H9 (cell line): ENCODE results near the gene NELFCD. TPM values are rescaled to one million over a fixed set of nuclear protein-coding genes. Genes with fewer than 3 reads are reported as not detected.

ENCODE experiments used
- DNase-seq: peaks from one replicate; pipeline ENCODE4 v3.0.0-alpha.2; 2017
- H2AFZ ChIP-seq: one replicate; pipeline ENCODE4 v1.6.1; 2013; ENCODE audit warnings: mild to moderate bottlenecking, low read length, control low read depth, moderate library complexity
- H2AK5ac ChIP-seq: 2 replicates; pipeline ENCODE4 v1.6.1; 2013; ENCODE audit warnings: low read length, control low read depth, mixed read lengths; ENCODE audit not compliant: insufficient read length
- H2BK120ac ChIP-seq: one replicate; pipeline ENCODE4 v1.6.1; 2013; ENCODE audit warnings: low read depth, mild to moderate bottlenecking, low read length, control low read depth, inconsistent platforms; ENCODE audit not compliant: poor library complexity, severe bottlenecking
- H2BK12ac ChIP-seq: 2 replicates; pipeline ENCODE4 v1.6.1; 2013; ENCODE audit warnings: low read length, control low read depth, mixed read lengths, low read depth; ENCODE audit not compliant: insufficient read length
- H2BK15ac ChIP-seq: 2 replicates; pipeline ENCODE4 v1.6.1; 2013; ENCODE audit warnings: low read depth, low read length, control low read depth
- H2BK20ac ChIP-seq: one replicate; pipeline ENCODE4 v1.6.1; 2013; ENCODE audit warnings: low read depth, mild to moderate bottlenecking, low read length, control low read depth, inconsistent platforms; ENCODE audit not compliant: poor library complexity, severe bottlenecking
- H2BK5ac ChIP-seq: 2 replicates; pipeline ENCODE4 v1.6.1; 2013; ENCODE audit warnings: low read length, control low read depth, mixed read lengths; ENCODE audit not compliant: insufficient read length
- H3K14ac ChIP-seq: 2 replicates; pipeline ENCODE4 v1.6.1; 2013; ENCODE audit warnings: low read length, control low read depth; ENCODE audit not compliant: insufficient read depth
- H3K18ac ChIP-seq: 2 replicates; pipeline ENCODE4 v1.6.1; 2013; ENCODE audit warnings: low read depth, mild to moderate bottlenecking, mixed read lengths, low read length, control low read depth; ENCODE audit not compliant: insufficient read length
- H3K23ac ChIP-seq: 2 replicates; pipeline ENCODE4 v1.6.1; 2013; ENCODE audit warnings: low read length, control low read depth, mixed read lengths, low read depth; ENCODE audit not compliant: insufficient read length
- H3K23me2 ChIP-seq: 2 replicates; pipeline ENCODE4 v1.6.1; 2013; ENCODE audit warnings: low read depth, mild to moderate bottlenecking, mixed read lengths, low read length, control low read depth; ENCODE audit not compliant: insufficient read length, poor library complexity, severe bottlenecking
- H3K27ac ChIP-seq: 2 replicates; pipeline ENCODE4 v1.5.1; 2013; ENCODE audit warnings: low read length, control low read depth, mixed read lengths, low read depth; ENCODE audit not compliant: insufficient read length
- H3K27me3 ChIP-seq: 2 replicates; pipeline ENCODE4 v1.6.1; 2013; ENCODE audit warnings: low read length, control low read depth, inconsistent platforms; ENCODE audit not compliant: insufficient read depth
- H3K4ac ChIP-seq: 2 replicates; pipeline ENCODE4 v1.6.1; 2013; ENCODE audit warnings: low read depth, mild to moderate bottlenecking, control low read depth, inconsistent platforms, low read length, moderate library complexity
- H3K4me1 ChIP-seq: 2 replicates; pipeline ENCODE4 v1.6.1; 2013; ENCODE audit warnings: low read length, control low read depth, inconsistent platforms; ENCODE audit not compliant: insufficient read depth
- H3K4me2 ChIP-seq: 2 replicates; pipeline ENCODE4 v1.6.1; 2013; ENCODE audit warnings: low read length, control low read depth, mixed read lengths; ENCODE audit not compliant: insufficient read length, insufficient read depth
- H3K56ac ChIP-seq: 2 replicates; pipeline ENCODE4 v1.6.1; 2013; ENCODE audit warnings: low read depth, mild to moderate bottlenecking, mixed read lengths, low read length, control low read depth; ENCODE audit not compliant: insufficient read length
- H3K79me1 ChIP-seq: 2 replicates; pipeline ENCODE4 v1.6.1; 2013; ENCODE audit warnings: low read depth, mild to moderate bottlenecking, moderate library complexity, low read length, control low read depth, inconsistent platforms; ENCODE audit not compliant: insufficient read depth, poor library complexity, severe bottlenecking
- H3K79me2 ChIP-seq: 2 replicates; pipeline ENCODE4 v1.6.1; 2013; ENCODE audit warnings: low read length, control low read depth, inconsistent platforms; ENCODE audit not compliant: insufficient read depth
- H3K9ac ChIP-seq: 2 replicates; pipeline ENCODE4 v1.6.1; 2013; ENCODE audit warnings: low read length, control low read depth, mixed read lengths; ENCODE audit not compliant: insufficient read length; ENCODE audit errors: extremely low read depth
- H3K9me3 ChIP-seq: one replicate; pipeline ENCODE4 v1.6.1; 2013; ENCODE audit warnings: low read depth, low read length, inconsistent platforms; ENCODE audit not compliant: control insufficient read depth
- H3T11ph ChIP-seq: one replicate; pipeline ENCODE4 v1.6.1; 2013; ENCODE audit warnings: mild to moderate bottlenecking, low read length, control low read depth, inconsistent platforms
- H4K20me1 ChIP-seq: one replicate; pipeline ENCODE4 v1.6.1; 2013; ENCODE audit not compliant: control insufficient read depth, insufficient read length, insufficient read depth
- H4K5ac ChIP-seq: 2 replicates; pipeline ENCODE4 v1.6.1; 2013; ENCODE audit warnings: low read depth, mild to moderate bottlenecking, mixed read lengths, low read length, control low read depth; ENCODE audit not compliant: insufficient read length
- H4K8ac ChIP-seq: replicated peaks from 2 replicates; pipeline ENCODE4 v1.6.1; 2013; ENCODE audit warnings: low read length, control low read depth, mixed read lengths, low read depth; ENCODE audit not compliant: insufficient read length
- H4K91ac ChIP-seq: 2 replicates; pipeline ENCODE4 v1.6.1; 2013; ENCODE audit warnings: low read depth, mild to moderate bottlenecking, moderate library complexity, mixed read lengths, low read length, control low read depth; ENCODE audit not compliant: insufficient read length
- H3K27ac Mint-ChIP-seq, 3 experiments: 2 replicates in 2 of 3; 3 replicates in 1 of 3; pipeline ENCODE4 v1.8.0; 2020 to 2021; ENCODE audit warnings: mixed read lengths in 3 of 3, mild to moderate bottlenecking in 1 of 3, moderate library complexity in 1 of 3
- H3K27me3 Mint-ChIP-seq: 2 replicates; pipeline ENCODE4 v1.8.0; 2021; ENCODE audit warnings: low read depth, mild to moderate bottlenecking, moderate library complexity, mixed read lengths
- H3K36me3 Mint-ChIP-seq, 3 experiments: 2 replicates in 2 of 3; 3 replicates in 1 of 3; pipeline ENCODE4 v1.8.0; 2020 to 2021; ENCODE audit warnings: low read depth in 3 of 3, mixed read lengths in 3 of 3; ENCODE audit not compliant: insufficient read depth in 1 of 3
- H3K4me1 Mint-ChIP-seq, 2 experiments: 2 replicates each; pipeline ENCODE4 v1.8.0; 2020; ENCODE audit warnings: mixed read lengths in 2 of 2
- H3K4me3 Mint-ChIP-seq, 2 experiments: 2 replicates in 1 of 2; 3 replicates in 1 of 2; pipeline ENCODE4 v1.8.0; 2020 to 2021; ENCODE audit warnings: mild to moderate bottlenecking in 2 of 2, mixed read lengths in 2 of 2, moderate library complexity in 1 of 2
- H3K9me3 Mint-ChIP-seq, 2 experiments: 2 replicates in 1 of 2; 3 replicates in 1 of 2; pipeline ENCODE4 v1.8.0; 2020; ENCODE audit warnings: mild to moderate bottlenecking in 2 of 2, mixed read lengths in 2 of 2, moderate library complexity in 1 of 2
- CTCF ChIP-seq: fragments of 200-600 bp; sonication (generic); conservative IDR thresholded peaks from 3 replicates; pipeline ENCODE4 v1.8.0; 2021; ENCODE audit warnings: antibody characterized with exemption, mild to moderate bottlenecking
- WGBS: extraction: QIAGEN DNeasy Blood & Tissue Kit; methylation state at CpG from one replicate; pipeline ENCODE4 v1.1.7; 2013; ENCODE audit warnings: missing lambda C conversion rate, low lambda C conversion rate, mixed read lengths; ENCODE audit not compliant: insufficient read length; ENCODE audit errors: extremely low coverage; 5-methylcytosine and 5-hydroxymethylcytosine counted together
- total RNA-seq: library from RNA; stranded (reverse); gene quantifications from 2 replicates; pipeline ENCODE4 v1.2.1, GENCODE V29; 2021

Gene NELFCD
- total RNA-seq, 1 experiment from 2014 or later = 57.8 TPM

GRCh38 chr20:58988565-58988882, 7.5 kb downstream of the NELFCD start:
- no peak overlapping the region for H3K14ac ChIP-seq
- H4K8ac ChIP-seq = no peak overlapping the region
- no peak overlapping the region for H3T11ph ChIP-seq
- H3K9ac ChIP-seq = no peak overlapping the region
- Mint-ChIP-seq H3K4me3 (no peak overlapping the region), H3K36me3 (peaks cover 39 to 78% (median 72%) of the 10 kb centered on the region in 3 experiments), H3K27me3 (no peaks in the 10 kb centered on the region), H3K27ac (no peak overlapping the region), H3K4me1 (peaks cover 10 to 11% of the 10 kb centered on the region in 2 experiments), H3K9me3 (no peaks in the 10 kb centered on the region)
- H2BK12ac ChIP-seq = no peak overlapping the region
- no peak overlapping the region for H3K18ac ChIP-seq
- H3K27ac ChIP-seq = no peak overlapping the region
- no peaks in the 10 kb centered on the region for H4K20me1 ChIP-seq
- DNase-seq = no peak
- no CpG with 5 or more reads among the region's 6 CpGs for WGBS
- no peak overlapping the region for H2BK15ac ChIP-seq
- H2AFZ ChIP-seq = no peak overlapping the region
- no peak overlapping the region for H3K56ac ChIP-seq
- H4K91ac ChIP-seq = no peak overlapping the region
- H2BK20ac ChIP-seq = no peak overlapping the region
- H2BK5ac ChIP-seq = no peak overlapping the region
- TF ChIP-seq CTCF = no peak
- H3K23ac ChIP-seq = no peak overlapping the region
- H3K79me2 ChIP-seq = no peaks in the 10 kb centered on the region
- no peaks in the 10 kb centered on the region for H3K27me3 ChIP-seq
- no peaks in the 10 kb centered on the region for H3K23me2 ChIP-seq
- H3K4ac ChIP-seq = no peak overlapping the region
- no peaks in the 10 kb centered on the region; the same call in 1 of the 2 replicates for H3K4me1 ChIP-seq
- no peaks in the 10 kb centered on the region for H3K9me3 ChIP-seq
- H2AK5ac ChIP-seq = no peak overlapping the region
- H4K5ac ChIP-seq = no peak overlapping the region
- no peak overlapping the region for H2BK120ac ChIP-seq
- H3K4me2 ChIP-seq = no peak overlapping the region
- H3K79me1 ChIP-seq = peaks cover 4% of the 10 kb centered on the region
